ENCODE data around the gene MDFI. TPM values are rescaled to one million over a fixed set of nuclear protein-coding genes. Genes with fewer than 3 reads are reported as not detected.
A peak's percentile ranks its signal among the peaks of the same experiment; 100 is the strongest.

Gene MDFI
- total and polyA plus RNA-seq, 9 of the 15 experiments (the other 6 are each of a cell fraction or from before 2014, with no cell fraction given), result not detected

- TF ChIP-seq GABPB1 (CRISPR knock-in tag; IDR thresholded peaks at IDR 0.05) (0 out of 2 replicates have a peak, but pooled peaks have one; percentile 67), STAG1 (CRISPR knock-in tag; IDR thresholded peaks at IDR 0.05; ENCODE audit: borderline replicate concordance) (peak; percentile 97), ZNF134 (CRISPR knock-in tag; conservative IDR thresholded peaks at IDR 0.05) (peak; percentile 47; the same call in 1 of the 2 replicates), DEAF1 (CRISPR knock-in tag; IDR thresholded peaks at IDR 0.05) (peak; percentile 79), PCBP1 (IDR thresholded peaks at IDR 0.05; ENCODE audit: low read depth, low read length, poor library complexity, severe bottlenecking) (peak; percentile 77), TFAP4 (CRISPR knock-in tag; IDR thresholded peaks at IDR 0.05; ENCODE audit: borderline replicate concordance) (peak; percentile 42; the same call in 1 of the 2 replicates), BDP1 (IDR thresholded peaks at IDR 0.05; ENCODE audit: insufficient read depth, insufficient read length) (no peak), SMARCB1 (IDR thresholded peaks at IDR 0.05; ENCODE audit: insufficient read length, low read depth) (no peak), XRCC5 (IDR thresholded peaks at IDR 0.05; ENCODE audit: low read depth, low read length) (0 out of 2 replicates have a peak, but pooled peaks have one; percentile 20), HMGXB4 (CRISPR knock-in tag; IDR thresholded peaks at IDR 0.05) (0 out of 2 replicates have a peak, but pooled peaks have one; percentile 46), RAD21 (CRISPR knock-in tag; conservative IDR thresholded peaks at IDR 0.05 in 1 of 2, IDR thresholded peaks at IDR 0.05 in 1 of 2) (peak; percentile 84 to 94), MYC (IDR thresholded peaks at IDR 0.05; ENCODE audit: low read depth, low read length) (0 out of 2 replicates have a peak, but pooled peaks have one; percentile 18), MYC (CRISPR knock-in tag; IDR thresholded peaks at IDR 0.05; ENCODE audit: borderline replicate concordance, low read depth) (no peak), CC2D1A (IDR thresholded peaks at IDR 0.05) (peak; percentile 39; the same call in 1 of the 2 replicates)
Observed at GRCh38 chr6:41683523-41684310, 45.4 kb downstream of the MDFI start (continued).
